ENCODE data around the gene SH3BP1.

GRCh38 chr22:37659897-37660708 lies 20.6 kb downstream of the SH3BP1 start:
- no peak for TF ChIP-seq POLR2A (IDR thresholded peaks at IDR 0.05; ENCODE audit: low read depth, low read length)
- no peak for TF ChIP-seq PAX5 (IDR thresholded peaks at IDR 0.05; ENCODE audit: insufficient read depth, low read length, severe bottlenecking)
- no peak for TF ChIP-seq POLR2AphosphoS5 (IDR thresholded peaks at IDR 0.05; ENCODE audit: low read depth, low read length)
- peak; percentile 67; the same call in 1 of the 2 replicates for TF ChIP-seq SPI1 (IDR thresholded peaks at IDR 0.05; ENCODE audit: low read depth, low read length)
- TF ChIP-seq TAF1 (IDR thresholded peaks at IDR 0.05; ENCODE audit: low read depth, low read length) = no peak
- TF ChIP-seq POU2F2 (IDR thresholded peaks at IDR 0.05; ENCODE audit: low read depth, low read length) = no peak

All from GM12891 (cell line).